Measurements from ENCODE around the gene ELMOD3.
A peak's percentile ranks its signal among the peaks of the same experiment; 100 is the strongest.

ELMOD3 gene

GRCh38 chr2:85420536-85421259 is 66.1 kb downstream of the ELMOD3 start:
- peak; percentile 66 for FAIRE-seq
- peak; percentile 77 for DNase-seq (ENCODE audit: insufficient read length, low spot score)

- DNase-seq (ENCODE audit: insufficient read length, low spot score) (no peak), FAIRE-seq (no peak)
Measured at GRCh38 chr2:85421260-85422071, 66.9 kb downstream of the ELMOD3 start.

- no peak for FAIRE-seq
- DNase-seq (ENCODE audit: insufficient read length, low spot score), result no peak
Measured at GRCh38 chr2:85422072-85422457, 67.5 kb downstream of the ELMOD3 start.

GRCh38 chr2:85423525-85423924 is 69.0 kb downstream of the ELMOD3 start:
- no peak for DNase-seq (ENCODE audit: insufficient read length, low spot score)

GRCh38 chr2:85425588-85425987 is 71.0 kb downstream of the ELMOD3 start:
- DNase-seq (ENCODE audit: insufficient read length, low spot score) (no peak), FAIRE-seq (no peak)

More at GRCh38 chr2:85423525-85423924, 69.0 kb downstream of the ELMOD3 start:
- FAIRE-seq, result no peak

GRCh38 chr2:85427300-85427835 is 72.8 kb downstream of the ELMOD3 start:
- FAIRE-seq (no peak), DNase-seq (ENCODE audit: insufficient read length, low spot score) (no peak)

GRCh38 chr2:85428343-85428881 is 73.8 kb downstream of the ELMOD3 start:
- no peak for DNase-seq (ENCODE audit: insufficient read length, low spot score)
- FAIRE-seq, result no peak

GRCh38 chr2:85429213-85429923 is 74.8 kb downstream of the ELMOD3 start:
- DNase-seq (ENCODE audit: insufficient read length, low spot score) (no peak), FAIRE-seq (no peak)

GRCh38 chr2:85429924-85430289 is 75.3 kb downstream of the ELMOD3 start:
- DNase-seq (ENCODE audit: insufficient read length, low spot score) (no peak), FAIRE-seq (no peak)

- DNase-seq (ENCODE audit: insufficient read length, low spot score), result no peak
- no peak for FAIRE-seq
Measured at GRCh38 chr2:85430752-85431569, 76.4 kb downstream of the ELMOD3 start.

GRCh38 chr2:85431570-85432205 is 77.1 kb downstream of the ELMOD3 start:
- DNase-seq (ENCODE audit: insufficient read length, low spot score) (no peak), FAIRE-seq (no peak)

GRCh38 chr2:85433511-85434089 is 79.0 kb downstream of the ELMOD3 start:
- FAIRE-seq (no peak), DNase-seq (ENCODE audit: insufficient read length, low spot score) (no peak)

GRCh38 chr2:85434696-85435095 is 80.1 kb downstream of the ELMOD3 start:
- no peak for FAIRE-seq
- no peak for DNase-seq (ENCODE audit: insufficient read length, low spot score)

GRCh38 chr2:85435220-85435958 is 80.8 kb downstream of the ELMOD3 start:
- FAIRE-seq, result no peak
- DNase-seq (ENCODE audit: insufficient read length, low spot score), result no peak

GRCh38 chr2:85435981-85436835 is 81.6 kb downstream of the ELMOD3 start:
- DNase-seq (ENCODE audit: insufficient read length, low spot score) (no peak), FAIRE-seq (no peak)

- DNase-seq (ENCODE audit: insufficient read length, low spot score), result no peak
- no peak for FAIRE-seq
Measured at GRCh38 chr2:85436836-85437487, 82.4 kb downstream of the ELMOD3 start.

Measured in GM19239 (cell line).